Nephron (organoid): ENCODE data around the gene ADRA2C.

Source experiments
- H3K27ac Mint-ChIP-seq, 3 experiments: 2 replicates each; pipeline ENCODE4 v1.8.0; 2020; ENCODE audit warnings: mixed read lengths in 3 of 3, mild to moderate bottlenecking in 2 of 3, moderate library complexity in 1 of 3
- H3K27me3 Mint-ChIP-seq: 2 replicates; pipeline ENCODE4 v1.8.0; 2021; ENCODE audit warnings: low read depth, mild to moderate bottlenecking, moderate library complexity, mixed read lengths
- H3K36me3 Mint-ChIP-seq: 2 replicates; pipeline ENCODE4 v1.8.0; 2020; ENCODE audit warnings: low read depth, mixed read lengths
- H3K4me1 Mint-ChIP-seq: 2 replicates; pipeline ENCODE4 v1.8.0; 2020; ENCODE audit warnings: mixed read lengths
- H3K4me3 Mint-ChIP-seq, 3 experiments: 2 replicates each; pipeline ENCODE4 v1.8.0; 2020; ENCODE audit warnings: mild to moderate bottlenecking in 3 of 3, mixed read lengths in 3 of 3, moderate library complexity in 2 of 3
- H3K9me3 Mint-ChIP-seq: 2 replicates; pipeline ENCODE4 v1.8.0; 2020; ENCODE audit warnings: mixed read lengths
- CTCF ChIP-seq, 3 experiments: fragments of 200-600 bp; sonication (generic); IDR thresholded peaks; one replicate each; pipeline ENCODE4 v1.5.0; 2021; ENCODE audit warnings: antibody characterized with exemption in 3 of 3; ENCODE audit not compliant: unreplicated experiment in 3 of 3

The ADRA2C gene

GRCh38 chr4:3805731-3806130 is 39.5 kb downstream of the ADRA2C start:
- no peaks in the 10 kb centered on the region for H3K36me3 Mint-ChIP-seq
- no peak overlapping the region for H3K4me3 Mint-ChIP-seq
- peaks cover 3% of the 10 kb centered on the region for H3K9me3 Mint-ChIP-seq
- H3K4me1 Mint-ChIP-seq: peaks cover 11% of the 10 kb centered on the region
- H3K27me3 Mint-ChIP-seq: peaks cover 44% of the 10 kb centered on the region
- no peak overlapping the region for H3K27ac Mint-ChIP-seq
- TF ChIP-seq CTCF (IDR thresholded peaks at IDR 0.05; ENCODE audit: unreplicated experiment in 3 of 3): no peak

- peaks cover 3% of the 10 kb centered on the region for H3K9me3 Mint-ChIP-seq
- H3K4me3 Mint-ChIP-seq: no peak overlapping the region
- H3K27me3 Mint-ChIP-seq: peaks cover 43% of the 10 kb centered on the region
- H3K4me1 Mint-ChIP-seq: peaks cover 11% of the 10 kb centered on the region
- no peak for TF ChIP-seq CTCF (IDR thresholded peaks at IDR 0.05; ENCODE audit: unreplicated experiment in 3 of 3)
- no peaks in the 10 kb centered on the region for H3K36me3 Mint-ChIP-seq
- H3K27ac Mint-ChIP-seq: no peak overlapping the region
Observed at GRCh38 chr4:3807311-3807710, 41.1 kb downstream of the ADRA2C start.

- Mint-ChIP-seq H3K27me3 (peaks cover 40% of the 10 kb centered on the region), H3K9me3 (peaks cover 3% of the 10 kb centered on the region), H3K4me3 (no peak overlapping the region), H3K36me3 (no peaks in the 10 kb centered on the region), H3K4me1 (peaks cover 11% of the 10 kb centered on the region), H3K27ac (no peak overlapping the region)
- TF ChIP-seq CTCF (IDR thresholded peaks at IDR 0.05; ENCODE audit: unreplicated experiment in 3 of 3): no peak
Observed at GRCh38 chr4:3807822-3808496, 41.8 kb downstream of the ADRA2C start.

GRCh38 chr4:3808597-3808996 is 42.4 kb downstream of the ADRA2C start:
- Mint-ChIP-seq H3K36me3 (no peaks in the 10 kb centered on the region), H3K27ac (no peak overlapping the region), H3K4me1 (peaks cover 11% of the 10 kb centered on the region), H3K27me3 (peaks cover 42% of the 10 kb centered on the region), H3K9me3 (peaks cover 3% of the 10 kb centered on the region), H3K4me3 (no peak overlapping the region)
- no peak for TF ChIP-seq CTCF (IDR thresholded peaks at IDR 0.05; ENCODE audit: unreplicated experiment in 3 of 3)

GRCh38 chr4:3809028-3809427 is 42.8 kb downstream of the ADRA2C start:
- Mint-ChIP-seq H3K27me3 (peaks cover 47% of the 10 kb centered on the region), H3K27ac (no peak overlapping the region), H3K36me3 (no peaks in the 10 kb centered on the region), H3K9me3 (peaks cover 3% of the 10 kb centered on the region), H3K4me1 (peaks cover 11% of the 10 kb centered on the region), H3K4me3 (no peak overlapping the region)
- no peak for TF ChIP-seq CTCF (IDR thresholded peaks at IDR 0.05; ENCODE audit: unreplicated experiment in 3 of 3)

GRCh38 chr4:3809451-3810110 is 43.4 kb downstream of the ADRA2C start:
- TF ChIP-seq CTCF (IDR thresholded peaks at IDR 0.05; ENCODE audit: unreplicated experiment in 3 of 3): no peak
- H3K4me1 Mint-ChIP-seq: peaks cover 11% of the 10 kb centered on the region
- H3K9me3 Mint-ChIP-seq: peaks cover 3% of the 10 kb centered on the region
- no peak overlapping the region for H3K4me3 Mint-ChIP-seq
- no peaks in the 10 kb centered on the region for H3K36me3 Mint-ChIP-seq
- peaks cover 49% of the 10 kb centered on the region for H3K27me3 Mint-ChIP-seq
- H3K27ac Mint-ChIP-seq: no peak overlapping the region
